Posterior cingulate gyrus (tissue), 11 donors: ENCODE data around the gene CIAO3.

Experiments used
- DNase-seq, 10 donors: peaks; one replicate each; pipeline versions ENCODE4 v3.0.0 to v3.0.0-alpha.2; 2020 to 2021; ENCODE audit warnings: mixed read lengths in 3 of 10
- intact Hi-C: fragments of 100-400 bp; cut with DNase I; formaldehyde crosslinking; loops from one replicate; pipeline ENCODE4 v1.15.1; 2023

Gene CIAO3

GRCh38 chr16:682493-683395 is 58.1 kb downstream of the CIAO3 start:
- DNase-seq: no peak
- intact Hi-C loops: no loop called here

GRCh38 chr16:681746-682427 is 58.9 kb downstream of the CIAO3 start:
- no peak for DNase-seq
- intact Hi-C loops: no loop called here

- peak in 1 of 10 donors; percentile 75 for DNase-seq
- intact Hi-C loops: no loop called here
Observed at GRCh38 chr16:680967-681745, 59.6 kb downstream of the CIAO3 start.

- intact Hi-C loops: no loop called here
- DNase-seq: no peak
Observed at GRCh38 chr16:680625-680945, 60.2 kb downstream of the CIAO3 start.

- peak; percentile 70 to 97 (median 82) for DNase-seq
- intact Hi-C loops: no loop called here
Observed at GRCh38 chr16:679814-680624, 60.8 kb downstream of the CIAO3 start, which contains the start of gene STUB1. STUB1 (plus strand) TSS chr16:680410; CDS start chr16:680526, 116 bp downstream.
